ENCODE measurements around the gene HSPB6.

DNA sequence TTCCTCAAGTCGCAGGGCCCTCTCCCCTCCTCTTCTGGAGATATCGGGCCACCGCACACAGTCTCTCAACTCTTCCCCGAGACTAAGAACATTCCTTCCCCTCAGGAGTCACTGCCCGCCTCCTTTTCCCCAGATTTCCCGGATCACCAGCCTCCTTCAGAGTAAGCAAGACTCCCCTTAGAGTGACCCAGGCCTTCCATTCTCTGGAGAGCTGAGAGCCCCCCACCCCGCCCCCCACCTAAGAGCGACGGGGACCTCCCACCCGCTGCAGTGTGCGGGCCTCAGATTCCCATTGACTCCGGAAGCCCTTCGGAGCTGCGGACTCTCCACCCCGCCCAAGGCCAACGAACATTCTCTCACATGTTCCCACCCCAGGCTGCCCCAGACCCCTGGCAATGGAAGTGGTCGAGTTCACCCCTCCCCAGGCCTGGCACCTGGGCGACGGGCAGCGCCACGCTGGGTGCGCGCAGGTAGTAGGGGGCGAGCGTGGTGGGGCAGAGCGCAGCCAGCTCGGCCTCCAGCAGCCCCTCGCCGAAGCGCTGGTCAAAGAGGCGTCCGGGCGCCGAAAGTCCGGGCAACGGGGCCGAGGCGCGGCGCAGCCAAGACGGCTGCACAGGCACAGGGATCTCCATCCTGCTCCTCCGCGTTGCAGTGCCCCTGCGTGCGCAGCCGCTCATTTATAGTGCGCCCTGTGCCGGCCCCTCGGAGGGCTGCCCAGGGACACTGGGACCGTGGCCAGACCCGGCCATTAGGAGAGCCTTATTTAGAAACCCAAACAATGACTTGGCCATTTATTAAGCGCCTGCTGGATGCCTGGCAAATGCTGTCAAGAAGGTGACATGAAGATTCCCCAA lies at the start of gene HSPB6:
- TF ChIP-seq, protein P1, sequence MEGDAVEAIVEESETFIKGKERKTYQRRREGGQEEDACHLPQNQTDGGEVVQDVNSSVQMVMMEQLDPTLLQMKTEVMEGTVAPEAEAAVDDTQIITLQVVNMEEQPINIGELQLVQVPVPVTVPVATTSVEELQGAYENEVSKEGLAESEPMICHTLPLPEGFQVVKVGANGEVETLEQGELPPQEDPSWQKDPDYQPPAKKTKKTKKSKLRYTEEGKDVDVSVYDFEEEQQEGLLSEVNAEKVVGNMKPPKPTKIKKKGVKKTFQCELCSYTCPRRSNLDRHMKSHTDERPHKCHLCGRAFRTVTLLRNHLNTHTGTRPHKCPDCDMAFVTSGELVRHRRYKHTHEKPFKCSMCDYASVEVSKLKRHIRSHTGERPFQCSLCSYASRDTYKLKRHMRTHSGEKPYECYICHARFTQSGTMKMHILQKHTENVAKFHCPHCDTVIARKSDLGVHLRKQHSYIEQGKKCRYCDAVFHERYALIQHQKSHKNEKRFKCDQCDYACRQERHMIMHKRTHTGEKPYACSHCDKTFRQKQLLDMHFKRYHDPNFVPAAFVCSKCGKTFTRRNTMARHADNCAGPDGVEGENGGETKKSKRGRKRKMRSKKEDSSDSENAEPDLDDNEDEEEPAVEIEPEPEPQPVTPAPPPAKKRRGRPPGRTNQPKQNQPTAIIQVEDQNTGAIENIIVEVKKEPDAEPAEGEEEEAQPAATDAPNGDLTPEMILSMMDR (conservative IDR thresholded peaks at IDR 0.05), result no peak
- no peak for TF ChIP-seq EZH2 (IDR thresholded peaks at IDR 0.05; ENCODE audit: low read depth)
